GM12875 (cell line): ENCODE measurements around the gene CMTR1.

ENCODE experiments used
- H3K4me3 ChIP-seq: one replicate; pipeline ENCODE4 v1.5.1; 2011; ENCODE audit warnings: low read depth, low read length, control low read depth
- TF ChIP-seq, protein P1 (sequence below): IDR thresholded peaks from 2 replicates; pipeline ENCODE4 v1.5.1; 2011; ENCODE audit warnings: low read depth, mild to moderate bottlenecking, control low read depth, inconsistent platforms, low read length, moderate library complexity, borderline replicate concordance; ENCODE audit not compliant: insufficient read depth

Gene CMTR1

DNA sequence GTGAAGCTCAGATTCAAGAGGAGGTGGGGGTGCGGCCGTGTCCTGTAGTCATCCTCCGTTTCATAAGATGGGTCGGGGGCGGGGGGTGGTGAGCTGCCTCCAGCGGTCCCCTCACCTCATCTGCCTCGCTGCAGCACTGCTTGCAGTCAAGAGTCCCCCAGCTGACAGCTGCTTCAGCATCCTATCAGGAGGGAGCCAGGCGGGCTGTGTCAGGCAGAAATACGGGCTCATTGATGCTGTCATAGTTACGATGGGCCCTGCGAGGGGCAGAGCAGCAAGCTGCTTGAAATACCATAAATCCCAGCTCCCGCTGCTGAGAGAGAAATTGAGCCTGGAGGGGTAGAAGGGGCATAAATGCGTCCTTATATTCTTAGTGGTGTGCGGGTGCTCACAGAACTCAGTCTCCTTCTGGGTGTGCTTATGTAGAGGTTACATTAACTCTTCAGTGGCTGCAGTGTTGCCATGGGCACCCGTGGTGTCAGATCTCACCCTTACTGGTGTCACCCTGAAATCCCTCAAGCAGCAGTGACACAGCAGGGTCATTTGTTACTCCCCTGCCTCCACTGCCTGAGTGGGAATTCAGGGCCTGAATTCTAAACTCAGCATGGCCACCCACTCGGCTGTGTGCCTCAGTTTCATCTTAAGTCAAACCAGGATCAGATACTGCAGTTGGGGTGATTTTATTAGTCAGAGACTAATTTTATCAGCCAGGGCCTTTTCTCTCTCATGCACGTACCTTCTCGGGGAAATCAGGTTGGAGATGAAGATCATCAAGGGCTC, 44.8 kb downstream of the CMTR1 start:
- H3K4me3 ChIP-seq = no peak overlapping the region
- TF ChIP-seq, protein P1, sequence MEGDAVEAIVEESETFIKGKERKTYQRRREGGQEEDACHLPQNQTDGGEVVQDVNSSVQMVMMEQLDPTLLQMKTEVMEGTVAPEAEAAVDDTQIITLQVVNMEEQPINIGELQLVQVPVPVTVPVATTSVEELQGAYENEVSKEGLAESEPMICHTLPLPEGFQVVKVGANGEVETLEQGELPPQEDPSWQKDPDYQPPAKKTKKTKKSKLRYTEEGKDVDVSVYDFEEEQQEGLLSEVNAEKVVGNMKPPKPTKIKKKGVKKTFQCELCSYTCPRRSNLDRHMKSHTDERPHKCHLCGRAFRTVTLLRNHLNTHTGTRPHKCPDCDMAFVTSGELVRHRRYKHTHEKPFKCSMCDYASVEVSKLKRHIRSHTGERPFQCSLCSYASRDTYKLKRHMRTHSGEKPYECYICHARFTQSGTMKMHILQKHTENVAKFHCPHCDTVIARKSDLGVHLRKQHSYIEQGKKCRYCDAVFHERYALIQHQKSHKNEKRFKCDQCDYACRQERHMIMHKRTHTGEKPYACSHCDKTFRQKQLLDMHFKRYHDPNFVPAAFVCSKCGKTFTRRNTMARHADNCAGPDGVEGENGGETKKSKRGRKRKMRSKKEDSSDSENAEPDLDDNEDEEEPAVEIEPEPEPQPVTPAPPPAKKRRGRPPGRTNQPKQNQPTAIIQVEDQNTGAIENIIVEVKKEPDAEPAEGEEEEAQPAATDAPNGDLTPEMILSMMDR = no peak

- H3K4me3 ChIP-seq = no peak overlapping the region
- TF ChIP-seq, protein P1 = no peak
These were observed 45.8 kb downstream of the CMTR1 start for GRCh38 chr6:37478827-37479226.

DNA sequence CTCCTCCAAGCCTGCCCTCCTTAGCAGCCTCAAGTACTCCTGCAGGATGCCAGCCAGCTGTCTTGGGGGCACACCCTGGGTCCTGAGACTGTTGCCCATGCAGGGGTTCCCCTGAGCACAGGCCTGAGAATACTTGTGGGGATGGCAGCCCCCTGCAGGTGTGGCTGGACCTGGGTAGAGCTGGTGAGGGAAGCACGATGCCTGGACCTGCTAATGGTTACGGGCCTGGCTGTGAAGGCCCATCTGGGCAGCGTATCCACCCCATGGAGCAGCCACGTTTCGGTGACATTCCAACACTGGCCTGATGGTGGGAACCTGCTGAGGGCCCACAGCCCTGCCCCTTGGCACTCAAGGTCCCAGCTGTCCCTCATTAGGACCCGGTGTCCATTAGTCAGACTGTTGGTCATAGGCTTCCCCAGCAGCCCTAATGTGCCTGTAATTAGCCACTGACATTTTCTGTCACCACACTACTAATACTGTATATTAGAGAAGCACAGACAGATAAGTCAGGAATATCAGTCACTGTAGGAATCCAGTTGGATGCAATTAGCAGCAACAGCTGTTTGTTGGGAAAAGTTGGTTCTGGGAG, 46.3 kb downstream of the CMTR1 start:
- H3K4me3 ChIP-seq = no peak overlapping the region
- TF ChIP-seq, protein P1 = no peak

GRCh38 chr6:37480118-37480736, 47.2 kb downstream of the CMTR1 start:
- TF ChIP-seq, protein P1 = no peak
- no peak overlapping the region for H3K4me3 ChIP-seq

- no peak overlapping the region for H3K4me3 ChIP-seq
These were observed 48.0 kb downstream of the CMTR1 start for GRCh38 chr6:37480951-37481534.

GRCh38 chr6:37481711-37482605, 48.9 kb downstream of the CMTR1 start:
- no peak overlapping the region for H3K4me3 ChIP-seq
- TF ChIP-seq, protein P1 = no peak

More at GRCh38 chr6:37480951-37481534, 48.0 kb downstream of the CMTR1 start:
- TF ChIP-seq, protein P1 = no peak
